SK-N-SH (cell line): ENCODE measurements around the gene HID1. TPM values are rescaled to one million over a fixed set of nuclear protein-coding genes. Genes with fewer than 3 reads are reported as not detected.

Experiments
- CHD2 ChIP-seq: fragments of 150-350 bp; IDR thresholded peaks from 2 replicates; pipeline ENCODE4 v1.6.1; 2018; ENCODE audit warnings: low read length; ENCODE audit not compliant: partially characterized antibody
- EZH2phosphoT487 ChIP-seq: fragments of 200-600 bp; sonication (generic); IDR thresholded peaks from 2 replicates; pipeline ENCODE4 v1.6.1; 2017; ENCODE audit warnings: low read depth, mixed run types, mild to moderate bottlenecking, antibody characterized with exemption, moderate library complexity, borderline replicate concordance
- FOXM1 ChIP-seq: IDR thresholded peaks from 2 replicates; pipeline ENCODE4 v1.4.0; 2012; ENCODE audit warnings: low read depth, mild to moderate bottlenecking
- GATA2 ChIP-seq: sonication (generic); formaldehyde crosslinking; IDR thresholded peaks from 2 replicates; pipeline ENCODE4 v1.5.0; 2020; ENCODE audit warnings: mild to moderate bottlenecking, missing genetic modification reagents
- IRF3 ChIP-seq: fragments of 150-350 bp; IDR thresholded peaks from 2 replicates; pipeline ENCODE4 v1.6.1; 2016; ENCODE audit warnings: mild to moderate bottlenecking, low read depth, low read length
- MEF2A ChIP-seq: IDR thresholded peaks from 2 replicates; pipeline ENCODE4 v1.4.0; 2012; ENCODE audit warnings: low read depth, borderline replicate concordance
- MXI1 ChIP-seq: IDR thresholded peaks from 2 replicates; pipeline ENCODE4 v1.6.1; 2012; ENCODE audit warnings: mild to moderate bottlenecking, low read depth, low read length, improper control_type of control experiment
- NFIC ChIP-seq: IDR thresholded peaks from 2 replicates; pipeline ENCODE4 v1.4.0; 2012; ENCODE audit warnings: borderline replicate concordance
- PBX3 ChIP-seq: IDR thresholded peaks from 2 replicates; pipeline ENCODE4; 2012
- POLR2AphosphoS5 ChIP-seq: IDR thresholded peaks from 2 replicates; pipeline ENCODE4 v1.6.1; 2012; ENCODE audit warnings: low read depth, low read length
- RAD21 ChIP-seq: IDR thresholded peaks from 2 replicates; pipeline ENCODE4 v1.6.1; 2012; ENCODE audit warnings: mild to moderate bottlenecking, low read length
- REST ChIP-seq: IDR thresholded peaks from 2 replicates; pipeline ENCODE4 v1.6.1; 2012; ENCODE audit warnings: mild to moderate bottlenecking, low read depth, low read length, moderate library complexity
- SIN3A ChIP-seq: IDR thresholded peaks from 2 replicates; pipeline ENCODE4 v1.6.1; 2012; ENCODE audit warnings: low read depth, mild to moderate bottlenecking, low read length, moderate library complexity, borderline replicate concordance
- YY1 ChIP-seq: IDR thresholded peaks from 2 replicates; pipeline ENCODE4 v1.4.0; 2012; ENCODE audit warnings: low read depth, mild to moderate bottlenecking
- polyA plus RNA-seq, 3 experiments: library from polyadenylated mRNA; depleted of rRNA; stranded (reverse); fragments of >200 nt; gene quantifications; 2 replicates each; pipeline ENCODE4 v1.2.3, GENCODE V29; 2012

HID1 gene
- polyA plus RNA-seq, 1 of the 3 experiments (the other 2 are of a cell fraction): 2.5 TPM

GRCh38 chr17:74981979-74982662 is 9.6 kb upstream of the HID1 start (continued):
- TF ChIP-seq EZH2phosphoT487 (no peak), CHD2 (peak; percentile 44), POLR2AphosphoS5 (peak; percentile 93), YY1 (no peak), GATA2 (0 out of 2 replicates have a peak, but pooled peaks have one; percentile 14), RAD21 (no peak; the same call in 1 of the 2 replicates), MXI1 (no peak; the same call in 1 of the 2 replicates), MEF2A (no peak), SIN3A (peak; percentile 70; the same call in 1 of the 2 replicates), FOXM1 (no peak), NFIC (no peak), IRF3 (no peak), PBX3 (no peak), REST (no peak)
- TF ChIP-seq, all 33 proteins: peak for 11
